ENCODE results near the gene SIN3B. TPM values are rescaled to one million over a fixed set of nuclear protein-coding genes. Genes with fewer than 3 reads are reported as not detected.

The SIN3B gene
- polyA plus RNA-seq, 1 of the 3 experiments (the other 2 are of a cell fraction), result 29.7 TPM

DNA sequence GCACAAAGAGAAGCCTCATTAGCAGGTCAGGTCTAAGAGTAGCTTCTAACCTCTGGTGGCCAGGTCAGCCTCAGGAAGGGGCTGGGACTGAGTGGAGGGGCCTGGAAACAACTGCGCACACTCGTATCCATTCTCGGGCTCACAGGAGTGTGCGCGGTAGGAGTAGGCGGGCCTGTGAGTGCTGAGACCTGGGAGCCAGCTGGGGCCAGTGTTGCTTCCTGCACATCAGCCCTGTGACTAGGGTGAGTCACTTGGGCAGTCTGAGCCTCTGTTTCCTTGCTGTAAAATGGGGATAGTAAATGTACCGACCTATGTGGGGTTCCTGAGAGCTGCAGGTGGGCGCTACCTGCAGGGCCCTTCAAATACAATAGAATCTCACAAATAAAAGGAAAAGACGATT is 26.9 kb downstream of the SIN3B start:
- H3K9me3 ChIP-seq, result no peaks in the 10 kb centered on the region
- H3K79me2 ChIP-seq (ENCODE audit: insufficient read depth), result no peaks in the 10 kb centered on the region
- ChIA-PET POLR2A (no interaction called here), CTCF (no interaction called here)
- no peaks in the 10 kb centered on the region for H3K9me2 ChIP-seq
- WGBS (ENCODE audit: low lambda C conversion rate), result 99% methylated on average over 9 of the region's 9 CpGs
- peaks cover 36% of the 10 kb centered on the region in 2 experiments for H3K36me3 ChIP-seq (replicated peaks in 1 of 2; ENCODE audit: control insufficient read depth in 1 of 2, insufficient read depth in 2 of 2, low read length in 1 of 2)
- TF ChIP-seq, protein P1, sequence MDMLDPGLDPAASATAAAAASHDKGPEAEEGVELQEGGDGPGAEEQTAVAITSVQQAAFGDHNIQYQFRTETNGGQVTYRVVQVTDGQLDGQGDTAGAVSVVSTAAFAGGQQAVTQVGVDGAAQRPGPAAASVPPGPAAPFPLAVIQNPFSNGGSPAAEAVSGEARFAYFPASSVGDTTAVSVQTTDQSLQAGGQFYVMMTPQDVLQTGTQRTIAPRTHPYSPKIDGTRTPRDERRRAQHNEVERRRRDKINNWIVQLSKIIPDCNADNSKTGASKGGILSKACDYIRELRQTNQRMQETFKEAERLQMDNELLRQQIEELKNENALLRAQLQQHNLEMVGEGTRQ (IDR thresholded peaks at IDR 0.05; ENCODE audit: borderline replicate concordance, low read depth, low read length), result no peak
- TF ChIP-seq RXRA (IDR thresholded peaks at IDR 0.05; ENCODE audit: borderline replicate concordance, low read depth) (no peak), EP300 (IDR thresholded peaks at IDR 0.05; ENCODE audit: borderline replicate concordance in 1 of 2, low read depth in 1 of 2, low read length in 1 of 2) (no peak), TCF12 (IDR thresholded peaks at IDR 0.05) (no peak), RAD21 (IDR thresholded peaks at IDR 0.05; ENCODE audit: low read length) (no peak), SIN3A (IDR thresholded peaks at IDR 0.05; ENCODE audit: borderline replicate concordance, low read depth, low read length) (no peak), MXI1 (IDR thresholded peaks at IDR 0.05; ENCODE audit: low read depth, low read length) (no peak), NFIC (IDR thresholded peaks at IDR 0.05; ENCODE audit: borderline replicate concordance) (no peak), GABPA (IDR thresholded peaks at IDR 0.05; ENCODE audit: low read depth) (no peak), RCOR1 (IDR thresholded peaks at IDR 0.05; ENCODE audit: low read length) (no peak)
- TF ChIP-seq, protein P2, sequence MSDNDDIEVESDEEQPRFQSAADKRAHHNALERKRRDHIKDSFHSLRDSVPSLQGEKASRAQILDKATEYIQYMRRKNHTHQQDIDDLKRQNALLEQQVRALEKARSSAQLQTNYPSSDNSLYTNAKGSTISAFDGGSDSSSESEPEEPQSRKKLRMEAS (IDR thresholded peaks at IDR 0.05; ENCODE audit: low read depth), result no peak
- no peaks in the 10 kb centered on the region for H3F3A ChIP-seq (replicated peaks; ENCODE audit: insufficient read depth)
- no peak overlapping the region for H3K4me2 ChIP-seq
- DNase-seq, result no peak
- H3K4me1 ChIP-seq (ENCODE audit: control insufficient read depth in 1 of 2, insufficient read depth in 2 of 2, low read depth in 1 of 2, low read length in 1 of 2), result no peaks in the 10 kb centered on the region
- no peak overlapping the region for H3K4me3 ChIP-seq (ENCODE audit: low read depth in 2 of 2, low read length in 1 of 2)
- H3K27ac ChIP-seq (ENCODE audit: low read depth in 2 of 2, low read length in 1 of 2), result no peak overlapping the region
- H2AFZ ChIP-seq (ENCODE audit: low read depth), result no peak overlapping the region
- H3K9ac ChIP-seq, result no peak overlapping the region
- H3K27me3 ChIP-seq (ENCODE audit: insufficient read depth), result no peaks in the 10 kb centered on the region
- H4K20me1 ChIP-seq (ENCODE audit: insufficient read depth), result no peaks in the 10 kb centered on the region

DNA sequence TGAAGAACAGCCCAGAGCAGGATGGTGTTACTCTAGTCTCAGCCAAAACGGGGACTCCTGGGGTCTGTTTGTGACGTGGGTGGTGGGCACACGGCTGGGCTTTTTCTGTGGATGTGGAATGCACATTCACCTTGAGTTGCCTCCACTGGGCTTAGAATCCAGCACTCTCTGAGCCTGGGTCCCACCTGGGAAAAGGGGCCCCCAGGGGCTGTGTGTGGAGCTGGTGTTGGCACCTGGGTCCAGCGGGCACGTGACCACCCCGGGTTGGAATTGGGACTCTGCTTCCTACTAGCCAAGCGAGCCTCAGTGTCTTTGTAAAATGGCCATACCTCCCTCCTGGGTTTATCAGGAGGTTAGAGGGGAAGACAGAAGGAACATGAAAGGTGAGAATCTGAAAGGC is 30.4 kb downstream of the SIN3B start:
- no peak for TF ChIP-seq MEF2A (IDR thresholded peaks at IDR 0.05; ENCODE audit: borderline replicate concordance, low read depth)
- no peak for TF ChIP-seq NRF1 (IDR thresholded peaks at IDR 0.05; ENCODE audit: low read depth, low read length)
- no peak for TF ChIP-seq CHD2 (IDR thresholded peaks at IDR 0.05; ENCODE audit: low read length, partially characterized antibody)
- no peak for TF ChIP-seq MXI1 (IDR thresholded peaks at IDR 0.05; ENCODE audit: low read depth, low read length)
- Histone ChIP-seq H3K9me3 (no peaks in the 10 kb centered on the region), H3K9ac (no peak overlapping the region), H3K79me2 (ENCODE audit: insufficient read depth) (no peaks in the 10 kb centered on the region), H3K4me2 (no peak overlapping the region), H3K36me3 (replicated peaks in 1 of 2; ENCODE audit: control insufficient read depth in 1 of 2, insufficient read depth in 2 of 2, low read length in 1 of 2) (peaks cover 22 to 27% of the 10 kb centered on the region in 2 experiments), H3K27me3 (ENCODE audit: insufficient read depth) (no peaks in the 10 kb centered on the region), H2AFZ (ENCODE audit: low read depth) (no peak overlapping the region), H4K20me1 (ENCODE audit: insufficient read depth) (no peaks in the 10 kb centered on the region), H3K4me1 (ENCODE audit: control insufficient read depth in 1 of 2, insufficient read depth in 2 of 2, low read depth in 1 of 2, low read length in 1 of 2) (no peaks in the 10 kb centered on the region), H3K9me2 (no peaks in the 10 kb centered on the region), H3K27ac (ENCODE audit: low read depth in 2 of 2, low read length in 1 of 2) (no peak overlapping the region), H3F3A (replicated peaks; ENCODE audit: insufficient read depth) (no peaks in the 10 kb centered on the region), H3K4me3 (ENCODE audit: low read depth in 2 of 2, low read length in 1 of 2) (no peak overlapping the region)
- DNase-seq, result no peak
- ChIA-PET CTCF (interaction anchor here (0.9 kb wide), 1 partner anchor 90 kb away, joined by 3 read pairs; no protein-coding TSS in a partner anchor), POLR2A (interaction anchor here (0.6 kb wide), 1 partner anchor 186 kb away, joined by 4 read pairs; no protein-coding TSS in a partner anchor)
- WGBS (ENCODE audit: low lambda C conversion rate), result 86% methylated on average over 7 of the region's 7 CpGs

Data from SK-N-SH (cell line).